ENCODE measurements around the gene ANXA4. TPM values are rescaled to one million over a fixed set of nuclear protein-coding genes. Genes with fewer than 3 reads are reported as not detected.

Gene ANXA4
- total RNA-seq, 1 experiment from 2014 or later = 92.0 TPM

DNA sequence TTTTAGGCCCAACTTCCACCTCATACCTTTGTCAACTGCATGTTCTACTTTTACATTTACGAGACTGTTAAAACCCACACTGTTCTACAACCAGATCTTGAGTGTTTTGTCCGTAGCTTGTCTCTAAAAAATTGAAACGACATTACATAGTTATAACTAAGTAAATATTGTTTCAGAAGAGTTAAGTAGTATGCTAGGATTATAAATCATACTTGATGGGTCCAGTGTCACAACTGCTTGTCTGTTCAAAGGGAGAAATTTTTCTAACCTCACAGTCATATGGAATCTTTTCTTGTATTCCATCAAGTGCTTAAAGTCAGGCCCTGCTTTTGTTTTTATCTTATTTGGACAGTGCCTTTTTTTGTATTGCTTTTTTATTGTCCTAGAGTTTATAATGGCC lies 91.8 kb downstream of the ANXA4 start:
- peaks cover 13% of the 10 kb centered on the region for H3K36me3 Mint-ChIP-seq (ENCODE audit: insufficient read depth, unreplicated experiment)
- H3K27ac Mint-ChIP-seq (ENCODE audit: unreplicated experiment) = no peak overlapping the region
- Histone ChIP-seq H3K36me3 (ENCODE audit: control insufficient read depth, insufficient read depth, low read length) (no peaks in the 10 kb centered on the region), H3K4me3 (ENCODE audit: low read depth, low read length) (no peak overlapping the region), H3K27me3 (replicated peaks; ENCODE audit: control insufficient read depth, insufficient read depth, low read length) (no peaks in the 10 kb centered on the region), H3K4me1 (no peaks in the 10 kb centered on the region; the same call in 1 of the 2 replicates), H3K9me3 (no peaks in the 10 kb centered on the region)
- ChIA-PET POLR2A (no interaction called here), CTCF (no interaction called here)
- H3K4me1 Mint-ChIP-seq (ENCODE audit: low read depth, unreplicated experiment) = peaks cover 7% of the 10 kb centered on the region
- no peaks in the 10 kb centered on the region for H3K9me3 Mint-ChIP-seq (ENCODE audit: unreplicated experiment)
- no peak for DNase-seq
- no peaks in the 10 kb centered on the region for H3K27me3 Mint-ChIP-seq (ENCODE audit: insufficient read depth, unreplicated experiment)
- intact Hi-C loops (cut with micrococcal nuclease; ENCODE audit: unreplicated experiment) = no loop called here
- no TSS peak for BruUV-seq (replicated peaks)
- TF ChIP-seq, protein P1, sequence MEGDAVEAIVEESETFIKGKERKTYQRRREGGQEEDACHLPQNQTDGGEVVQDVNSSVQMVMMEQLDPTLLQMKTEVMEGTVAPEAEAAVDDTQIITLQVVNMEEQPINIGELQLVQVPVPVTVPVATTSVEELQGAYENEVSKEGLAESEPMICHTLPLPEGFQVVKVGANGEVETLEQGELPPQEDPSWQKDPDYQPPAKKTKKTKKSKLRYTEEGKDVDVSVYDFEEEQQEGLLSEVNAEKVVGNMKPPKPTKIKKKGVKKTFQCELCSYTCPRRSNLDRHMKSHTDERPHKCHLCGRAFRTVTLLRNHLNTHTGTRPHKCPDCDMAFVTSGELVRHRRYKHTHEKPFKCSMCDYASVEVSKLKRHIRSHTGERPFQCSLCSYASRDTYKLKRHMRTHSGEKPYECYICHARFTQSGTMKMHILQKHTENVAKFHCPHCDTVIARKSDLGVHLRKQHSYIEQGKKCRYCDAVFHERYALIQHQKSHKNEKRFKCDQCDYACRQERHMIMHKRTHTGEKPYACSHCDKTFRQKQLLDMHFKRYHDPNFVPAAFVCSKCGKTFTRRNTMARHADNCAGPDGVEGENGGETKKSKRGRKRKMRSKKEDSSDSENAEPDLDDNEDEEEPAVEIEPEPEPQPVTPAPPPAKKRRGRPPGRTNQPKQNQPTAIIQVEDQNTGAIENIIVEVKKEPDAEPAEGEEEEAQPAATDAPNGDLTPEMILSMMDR (IDR thresholded peaks at IDR 0.05; ENCODE audit: insufficient read depth in 1 of 2, low read depth in 1 of 2, low read length in 1 of 2, severe bottlenecking in 1 of 2, unreplicated experiment in 1 of 2) = no peak
- no peak overlapping the region for H3K4me3 Mint-ChIP-seq (ENCODE audit: unreplicated experiment)

DNA sequence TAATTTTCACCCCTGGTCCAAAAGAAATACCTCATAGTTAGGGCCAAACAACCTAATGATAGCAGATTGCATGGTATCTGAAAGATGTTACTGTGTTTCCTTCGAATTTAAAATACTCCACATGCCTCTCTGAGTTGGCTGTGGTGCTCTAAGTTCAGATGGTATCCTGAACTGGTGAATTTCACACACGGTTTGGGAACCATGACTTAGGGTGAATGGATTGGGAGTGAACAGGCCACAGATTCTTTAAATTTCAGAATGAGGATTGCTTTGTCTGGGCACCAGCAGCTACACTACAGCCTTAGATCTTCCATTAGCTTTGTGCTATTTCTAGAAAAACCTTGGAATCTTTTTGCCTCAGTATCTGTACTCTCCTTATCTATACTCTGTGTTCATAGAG lies 93.7 kb downstream of the ANXA4 start:
- no TSS peak for BruUV-seq (replicated peaks)
- TF ChIP-seq, protein P1 (IDR thresholded peaks at IDR 0.05; ENCODE audit: insufficient read depth in 1 of 2, low read depth in 1 of 2, low read length in 1 of 2, severe bottlenecking in 1 of 2, unreplicated experiment in 1 of 2) = no peak
- H3K4me3 ChIP-seq (ENCODE audit: low read depth, low read length) = no peak overlapping the region
- no peaks in the 10 kb centered on the region; the same call in 1 of the 2 replicates for H3K4me1 ChIP-seq
- H3K9me3 ChIP-seq = no peaks in the 10 kb centered on the region
- Mint-ChIP-seq H3K27me3 (ENCODE audit: insufficient read depth, unreplicated experiment) (no peaks in the 10 kb centered on the region), H3K4me3 (ENCODE audit: unreplicated experiment) (no peak overlapping the region), H3K4me1 (ENCODE audit: low read depth, unreplicated experiment) (peaks cover 7% of the 10 kb centered on the region), H3K9me3 (ENCODE audit: unreplicated experiment) (no peaks in the 10 kb centered on the region), H3K27ac (ENCODE audit: unreplicated experiment) (no peak overlapping the region), H3K36me3 (ENCODE audit: insufficient read depth, unreplicated experiment) (peaks cover under 1% of the 10 kb centered on the region)
- no peaks in the 10 kb centered on the region for H3K36me3 ChIP-seq (ENCODE audit: control insufficient read depth, insufficient read depth, low read length)
- POLR2A ChIA-PET = no interaction called here
- no peaks in the 10 kb centered on the region for H3K27me3 ChIP-seq (replicated peaks; ENCODE audit: control insufficient read depth, insufficient read depth, low read length)
- intact Hi-C loops (cut with micrococcal nuclease; ENCODE audit: unreplicated experiment) = no loop called here
- no peak for DNase-seq
- CTCF ChIA-PET = no interaction called here

DNA sequence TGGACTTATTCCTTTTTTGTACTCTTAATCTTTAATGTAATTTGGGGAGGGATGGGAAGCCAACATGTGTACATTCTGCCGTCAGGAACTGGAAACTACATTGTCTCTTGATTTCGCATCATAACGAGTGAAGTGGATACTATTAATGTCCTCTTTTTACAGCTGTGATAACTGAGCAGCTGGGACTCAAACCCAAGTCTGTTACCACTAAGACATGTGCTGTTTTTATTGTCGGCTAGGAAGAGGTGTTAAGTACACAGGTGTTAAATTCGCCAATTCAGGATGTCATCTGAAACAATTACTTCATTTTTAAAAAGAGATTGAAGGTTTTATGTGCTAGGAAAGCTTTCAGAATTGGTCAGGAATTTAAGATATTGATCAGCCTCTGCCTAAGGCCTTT lies 94.4 kb downstream of the ANXA4 start:
- POLR2A ChIA-PET = no interaction called here
- H3K9me3 Mint-ChIP-seq (ENCODE audit: unreplicated experiment) = no peaks in the 10 kb centered on the region
- peaks cover 7% of the 10 kb centered on the region for H3K4me1 Mint-ChIP-seq (ENCODE audit: low read depth, unreplicated experiment)
- no TSS peak for BruUV-seq (replicated peaks)
- Histone ChIP-seq H3K36me3 (ENCODE audit: control insufficient read depth, insufficient read depth, low read length) (no peaks in the 10 kb centered on the region; the same call in 1 of the 2 replicates), H3K9me3 (no peaks in the 10 kb centered on the region), H3K4me1 (no peaks in the 10 kb centered on the region; the same call in 1 of the 2 replicates), H3K4me3 (ENCODE audit: low read depth, low read length) (no peak overlapping the region), H3K27me3 (replicated peaks; ENCODE audit: control insufficient read depth, insufficient read depth, low read length) (no peaks in the 10 kb centered on the region)
- no peak for DNase-seq
- H3K4me3 Mint-ChIP-seq (ENCODE audit: unreplicated experiment) = no peak overlapping the region
- CTCF ChIA-PET = no interaction called here
- no peak overlapping the region for H3K27ac Mint-ChIP-seq (ENCODE audit: unreplicated experiment)
- TF ChIP-seq, protein P1 (IDR thresholded peaks at IDR 0.05; ENCODE audit: insufficient read depth in 1 of 2, low read depth in 1 of 2, low read length in 1 of 2, severe bottlenecking in 1 of 2, unreplicated experiment in 1 of 2) = no peak
- intact Hi-C loops (cut with micrococcal nuclease; ENCODE audit: unreplicated experiment) = no loop called here
- no peaks in the 10 kb centered on the region for H3K36me3 Mint-ChIP-seq (ENCODE audit: insufficient read depth, unreplicated experiment)
- H3K27me3 Mint-ChIP-seq (ENCODE audit: insufficient read depth, unreplicated experiment) = no peaks in the 10 kb centered on the region
